Gastroesophageal sphincter (tissue), 3 donors: ENCODE data around the gene CACNG1.

Experiments used
- EP300 ChIP-seq: sonication (generic); formaldehyde crosslinking; IDR thresholded peaks from one replicate; pipeline ENCODE4 v1.6.1; 2017; ENCODE audit warnings: antibody characterized with exemption, mild to moderate bottlenecking
- POLR2A ChIP-seq, 2 donors: fragments of 450-650 bp; IDR thresholded peaks; one replicate each; pipeline ENCODE4 v1.6.1; 2017; ENCODE audit warnings: antibody characterized with exemption in 2 of 2, mild to moderate bottlenecking in 2 of 2, moderate library complexity in 1 of 2
- TF ChIP-seq, protein P1 (sequence below), 4 experiments: fragments of 200-600 bp in 2 of 4; fragments of 450-650 bp in 2 of 4; sonication (generic) in 1 of 4; IDR thresholded peaks; one replicate each; pipeline ENCODE4 v1.5.1; 2017 to 2019; ENCODE audit warnings: antibody characterized with exemption in 4 of 4, mild to moderate bottlenecking in 2 of 4, moderate library complexity in 2 of 4

DNA sequence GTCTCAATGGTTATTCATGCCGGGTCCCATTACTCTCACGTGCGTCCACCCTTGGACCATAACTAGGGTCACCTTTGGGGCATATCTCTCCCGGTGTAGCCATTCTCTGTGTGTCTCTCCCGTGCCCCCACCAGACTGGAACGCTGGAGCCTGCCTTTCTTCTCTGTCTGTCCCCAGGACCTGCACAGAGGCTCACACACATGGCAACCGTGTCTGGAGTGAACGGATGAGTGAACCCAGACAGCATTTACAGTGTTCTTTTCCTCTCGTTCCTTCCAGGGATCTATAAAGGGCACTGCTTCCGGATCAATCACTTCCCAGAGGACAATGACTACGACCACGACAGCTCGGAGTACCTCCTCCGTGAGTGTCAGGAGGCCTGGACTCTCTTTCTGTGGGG is 26.4 kb upstream of the CACNG1 start:
- TF ChIP-seq, protein P1, sequence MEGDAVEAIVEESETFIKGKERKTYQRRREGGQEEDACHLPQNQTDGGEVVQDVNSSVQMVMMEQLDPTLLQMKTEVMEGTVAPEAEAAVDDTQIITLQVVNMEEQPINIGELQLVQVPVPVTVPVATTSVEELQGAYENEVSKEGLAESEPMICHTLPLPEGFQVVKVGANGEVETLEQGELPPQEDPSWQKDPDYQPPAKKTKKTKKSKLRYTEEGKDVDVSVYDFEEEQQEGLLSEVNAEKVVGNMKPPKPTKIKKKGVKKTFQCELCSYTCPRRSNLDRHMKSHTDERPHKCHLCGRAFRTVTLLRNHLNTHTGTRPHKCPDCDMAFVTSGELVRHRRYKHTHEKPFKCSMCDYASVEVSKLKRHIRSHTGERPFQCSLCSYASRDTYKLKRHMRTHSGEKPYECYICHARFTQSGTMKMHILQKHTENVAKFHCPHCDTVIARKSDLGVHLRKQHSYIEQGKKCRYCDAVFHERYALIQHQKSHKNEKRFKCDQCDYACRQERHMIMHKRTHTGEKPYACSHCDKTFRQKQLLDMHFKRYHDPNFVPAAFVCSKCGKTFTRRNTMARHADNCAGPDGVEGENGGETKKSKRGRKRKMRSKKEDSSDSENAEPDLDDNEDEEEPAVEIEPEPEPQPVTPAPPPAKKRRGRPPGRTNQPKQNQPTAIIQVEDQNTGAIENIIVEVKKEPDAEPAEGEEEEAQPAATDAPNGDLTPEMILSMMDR (IDR thresholded peaks at IDR 0.05): no peak
- TF ChIP-seq EP300 (no peak), POLR2A (IDR thresholded peaks at IDR 0.05) (no peak)
